ENCODE data around the gene CRTC2. TPM values are rescaled to one million over a fixed set of nuclear protein-coding genes. Genes with fewer than 3 reads are reported as not detected.
A peak's percentile ranks its signal among the peaks of the same experiment; 100 is the strongest.
"Not testable (repeated sequence)": the region's sequence is repeated elsewhere in the genome, so short reads cannot be mapped to it uniquely, and the experiment has no call there.

CRTC2 gene, protein sequence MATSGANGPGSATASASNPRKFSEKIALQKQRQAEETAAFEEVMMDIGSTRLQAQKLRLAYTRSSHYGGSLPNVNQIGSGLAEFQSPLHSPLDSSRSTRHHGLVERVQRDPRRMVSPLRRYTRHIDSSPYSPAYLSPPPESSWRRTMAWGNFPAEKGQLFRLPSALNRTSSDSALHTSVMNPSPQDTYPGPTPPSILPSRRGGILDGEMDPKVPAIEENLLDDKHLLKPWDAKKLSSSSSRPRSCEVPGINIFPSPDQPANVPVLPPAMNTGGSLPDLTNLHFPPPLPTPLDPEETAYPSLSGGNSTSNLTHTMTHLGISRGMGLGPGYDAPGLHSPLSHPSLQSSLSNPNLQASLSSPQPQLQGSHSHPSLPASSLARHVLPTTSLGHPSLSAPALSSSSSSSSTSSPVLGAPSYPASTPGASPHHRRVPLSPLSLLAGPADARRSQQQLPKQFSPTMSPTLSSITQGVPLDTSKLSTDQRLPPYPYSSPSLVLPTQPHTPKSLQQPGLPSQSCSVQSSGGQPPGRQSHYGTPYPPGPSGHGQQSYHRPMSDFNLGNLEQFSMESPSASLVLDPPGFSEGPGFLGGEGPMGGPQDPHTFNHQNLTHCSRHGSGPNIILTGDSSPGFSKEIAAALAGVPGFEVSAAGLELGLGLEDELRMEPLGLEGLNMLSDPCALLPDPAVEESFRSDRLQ
- 206 and 247 TPM in 2 replicates for total RNA-seq

DNA sequence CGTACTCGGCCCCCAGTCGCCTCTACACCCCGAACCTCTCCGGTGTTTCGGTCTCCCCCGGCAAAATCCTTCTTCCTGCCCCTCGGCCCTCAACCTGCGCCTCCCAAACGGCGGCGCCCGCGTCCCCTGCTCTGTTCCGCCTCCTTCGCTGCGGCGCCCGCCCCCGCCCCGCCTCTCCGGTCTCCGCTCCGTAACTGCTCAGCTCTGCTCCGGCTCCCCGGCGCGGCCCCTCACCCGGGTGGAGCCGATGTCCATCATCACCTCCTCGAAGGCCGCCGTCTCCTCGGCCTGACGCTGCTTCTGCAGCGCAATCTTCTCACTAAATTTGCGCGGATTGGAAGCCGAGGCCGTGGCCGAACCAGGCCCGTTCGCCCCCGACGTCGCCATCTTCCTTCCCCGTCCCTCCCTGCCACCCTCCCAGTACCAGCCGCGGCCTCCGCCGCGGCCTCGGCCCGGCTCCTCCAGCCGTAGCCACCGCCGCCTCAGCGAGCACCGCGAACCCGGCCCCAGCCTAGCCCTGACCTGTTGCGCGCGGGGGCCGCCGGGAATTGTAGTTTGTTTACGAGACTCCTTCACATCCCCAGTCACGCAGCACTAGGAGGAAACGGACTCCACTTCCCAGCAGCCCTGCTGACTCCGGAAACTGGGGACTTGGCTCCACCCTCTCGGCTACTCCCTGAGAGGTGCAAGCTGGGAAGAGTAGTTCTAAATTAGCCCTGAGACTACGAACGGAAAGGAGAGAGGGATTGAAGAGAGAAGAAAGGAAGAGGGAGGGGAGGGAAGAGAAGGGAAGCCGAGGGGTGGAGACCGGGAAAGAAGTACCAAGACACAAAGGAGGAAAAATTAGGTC is at the start of gene CRTC2:
Gene CRTC2 (minus strand): TSS at position 502 of the 850 bp plus-strand sequence. CDS start 115 bp downstream, at position 387.
- Mint-ChIP-seq H3K4me3 (peak within 1 kb of the TSS; percentile 96), H3K27me3 (no peaks in the 10 kb centered on the region), H3K27ac (peak within 1 kb of the TSS; percentile 96), H3K36me3 (ENCODE audit: low read depth) (peaks cover 79% of the 10 kb centered on the region), H3K9me3 (no peaks in the 10 kb centered on the region), H3K4me1 (peaks cover 77% of the 10 kb centered on the region)
- ChIA-PET POLR2A (interaction anchor here (0.6 to 8.3 kb wide), 19 partner anchors 9 to 336 kb away, joined by 3 to 234 read pairs (median 7); partner anchors contain the start of genes CHTOP, CREB3L4, DENND4B and GATAD2B), CTCF (interaction anchor here (1.0 to 2.9 kb wide), 4 partner anchors 9 to 137 kb away, joined by 4 to 14 read pairs (median 7); partner anchors contain the start of genes CREB3L4, JTB and RAB13)
- ATAC-seq (ENCODE audit: low read depth) (peak; percentile 83), DNase-seq (peak; percentile 92)
- intact Hi-C loops (cut with micrococcal nuclease) = loop anchor here (1.0 to 2.0 kb wide), 8 partner anchors 9 to 314 kb away; partner anchors contain the start of genes CREB3L4, DENND4B, HAX1 and JTB
- TF ChIP-seq, protein P1, sequence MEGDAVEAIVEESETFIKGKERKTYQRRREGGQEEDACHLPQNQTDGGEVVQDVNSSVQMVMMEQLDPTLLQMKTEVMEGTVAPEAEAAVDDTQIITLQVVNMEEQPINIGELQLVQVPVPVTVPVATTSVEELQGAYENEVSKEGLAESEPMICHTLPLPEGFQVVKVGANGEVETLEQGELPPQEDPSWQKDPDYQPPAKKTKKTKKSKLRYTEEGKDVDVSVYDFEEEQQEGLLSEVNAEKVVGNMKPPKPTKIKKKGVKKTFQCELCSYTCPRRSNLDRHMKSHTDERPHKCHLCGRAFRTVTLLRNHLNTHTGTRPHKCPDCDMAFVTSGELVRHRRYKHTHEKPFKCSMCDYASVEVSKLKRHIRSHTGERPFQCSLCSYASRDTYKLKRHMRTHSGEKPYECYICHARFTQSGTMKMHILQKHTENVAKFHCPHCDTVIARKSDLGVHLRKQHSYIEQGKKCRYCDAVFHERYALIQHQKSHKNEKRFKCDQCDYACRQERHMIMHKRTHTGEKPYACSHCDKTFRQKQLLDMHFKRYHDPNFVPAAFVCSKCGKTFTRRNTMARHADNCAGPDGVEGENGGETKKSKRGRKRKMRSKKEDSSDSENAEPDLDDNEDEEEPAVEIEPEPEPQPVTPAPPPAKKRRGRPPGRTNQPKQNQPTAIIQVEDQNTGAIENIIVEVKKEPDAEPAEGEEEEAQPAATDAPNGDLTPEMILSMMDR (IDR thresholded peaks at IDR 0.05) = no peak

DNA sequence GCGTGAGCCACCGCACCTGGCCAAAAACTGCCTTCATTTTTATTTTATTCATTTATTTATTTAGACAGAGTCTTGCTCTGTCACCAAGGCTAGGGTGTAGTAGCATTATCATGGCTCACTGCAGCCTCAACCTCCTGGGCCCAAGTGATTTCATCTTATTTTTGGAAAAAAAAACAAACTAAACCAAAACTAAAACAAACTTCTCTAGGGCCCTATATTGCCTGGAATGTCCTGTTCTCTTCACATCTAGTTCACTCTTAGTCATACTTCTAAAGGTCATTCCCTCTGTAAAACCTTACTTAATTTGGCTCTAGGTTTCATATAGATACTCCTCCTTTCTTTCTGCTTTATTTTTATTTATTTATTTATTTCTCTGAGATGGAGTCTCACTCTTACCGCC is 47.7 kb upstream of the CRTC2 start:
- ChIA-PET POLR2A (no interaction called here), CTCF (no interaction called here)
- TF ChIP-seq, protein P1 (IDR thresholded peaks at IDR 0.05) = no peak
- intact Hi-C loops (cut with micrococcal nuclease) = no loop called here
- Mint-ChIP-seq H3K27me3 (no peaks in the 10 kb centered on the region), H3K27ac (no peak overlapping the region), H3K36me3 (ENCODE audit: low read depth) (no peaks in the 10 kb centered on the region), H3K9me3 (no peaks in the 10 kb centered on the region), H3K4me1 (no peaks in the 10 kb centered on the region), H3K4me3 (no peak overlapping the region)
- ATAC-seq (ENCODE audit: low read depth) = no peak
- DNase-seq = no peak

DNA sequence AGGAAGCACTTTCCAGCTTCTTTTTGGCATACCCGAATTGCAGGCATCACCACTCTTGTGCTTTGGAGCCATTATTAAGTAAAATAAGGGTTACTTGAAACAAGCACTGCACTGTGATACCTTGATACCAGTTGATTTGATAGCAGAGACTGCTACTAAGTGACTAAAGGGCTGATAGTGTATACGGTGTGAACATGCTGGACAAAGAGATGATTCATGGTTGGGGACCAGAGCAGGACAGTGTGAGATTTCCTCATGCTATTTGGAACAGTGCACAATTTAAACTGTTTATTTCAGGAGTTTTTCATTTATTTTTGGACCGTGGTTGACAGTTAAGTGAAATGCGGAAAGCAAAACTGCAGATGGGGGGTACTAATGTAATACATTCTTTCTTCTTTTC is 42.0 kb upstream of the CRTC2 start:
- peaks cover 6% of the 10 kb centered on the region for H3K36me3 Mint-ChIP-seq (ENCODE audit: low read depth)
- DNase-seq (no peak), ATAC-seq (ENCODE audit: low read depth) (no peak)
- TF ChIP-seq, protein P1 (IDR thresholded peaks at IDR 0.05) = no peak
- peaks cover under 1% of the 10 kb centered on the region for H3K4me1 Mint-ChIP-seq
- no peak overlapping the region for H3K27ac Mint-ChIP-seq
- intact Hi-C loops (cut with micrococcal nuclease) = no loop called here
- H3K4me3 Mint-ChIP-seq = no peak overlapping the region
- ChIA-PET POLR2A (no interaction called here), CTCF (no interaction called here)
- no peaks in the 10 kb centered on the region for H3K27me3 Mint-ChIP-seq
- H3K9me3 Mint-ChIP-seq = no peaks in the 10 kb centered on the region

DNA sequence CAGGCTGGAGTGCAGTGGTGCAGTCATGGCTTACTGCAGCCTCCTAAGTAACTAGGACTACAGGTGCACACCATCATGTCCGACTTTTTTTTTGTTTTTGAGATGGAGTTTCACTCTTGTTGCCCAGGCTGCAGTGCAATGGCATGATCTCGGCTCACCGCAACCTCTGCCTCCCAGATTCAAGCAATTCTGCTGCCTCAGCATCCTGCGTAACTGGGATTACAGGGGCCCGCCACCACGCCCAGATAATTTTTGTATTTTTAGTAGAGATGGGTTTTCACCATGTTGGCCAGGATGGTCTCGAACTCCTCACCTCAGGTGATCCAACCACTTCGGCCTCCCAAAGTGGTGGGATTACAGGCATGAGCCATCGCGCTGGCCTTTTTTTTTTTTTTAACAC is 38.5 kb upstream of the CRTC2 start:
- POLR2A ChIA-PET = interaction anchor here (0.7 kb wide), 2 partner anchors 48 to 419 kb away, joined by 3 to 8 read pairs; no protein-coding TSS in a partner anchor
- H3K9me3 Mint-ChIP-seq; H3K27me3 Mint-ChIP-seq; H3K27ac Mint-ChIP-seq; ATAC-seq (ENCODE audit: low read depth); intact Hi-C loops (cut with micrococcal nuclease); CTCF ChIA-PET; DNase-seq; H3K4me3 Mint-ChIP-seq: not testable (repeated sequence)
- peaks cover 19% of the 10 kb centered on the region for H3K4me1 Mint-ChIP-seq
- peaks cover 32% of the 10 kb centered on the region for H3K36me3 Mint-ChIP-seq (ENCODE audit: low read depth)

DNA sequence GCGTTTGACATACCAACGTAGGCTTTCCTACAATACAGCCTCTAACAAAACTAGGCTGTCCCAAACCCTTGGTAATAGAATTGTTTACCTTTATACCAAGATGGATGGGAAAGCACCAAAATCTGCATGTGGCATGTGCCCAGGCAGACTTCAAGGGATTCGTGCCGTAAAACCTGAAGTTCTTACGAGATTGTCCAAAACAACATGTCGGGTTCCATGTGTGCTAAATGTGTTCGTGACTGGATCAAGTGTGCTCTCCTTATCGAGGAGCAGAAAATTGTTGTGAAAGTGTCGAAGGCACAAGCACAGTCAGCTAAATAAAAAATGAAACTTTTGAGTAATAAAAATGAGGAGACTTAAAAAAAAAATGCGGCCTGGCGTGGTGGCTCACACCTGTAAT is 37.2 kb upstream of the CRTC2 start:
- intact Hi-C loops (cut with micrococcal nuclease) = no loop called here
- no peak for ATAC-seq (ENCODE audit: low read depth)

More for the DNA sequence above, 37.2 kb upstream of the CRTC2 start:
- H3K36me3 Mint-ChIP-seq (ENCODE audit: low read depth) = peaks cover 44% of the 10 kb centered on the region
- H3K4me1 Mint-ChIP-seq = peaks cover 28% of the 10 kb centered on the region
- TF ChIP-seq, protein P1 (IDR thresholded peaks at IDR 0.05) = no peak
- H3K4me3 Mint-ChIP-seq = no peak overlapping the region
- H3K27me3 Mint-ChIP-seq = no peaks in the 10 kb centered on the region
- ChIA-PET POLR2A (interaction anchor here (0.6 to 1.0 kb wide), 3 partner anchors 225 to 361 kb away, joined by 3 read pairs; a partner anchor contains a TSS), CTCF (no interaction called here)
- DNase-seq = no peak
- H3K27ac Mint-ChIP-seq = peak overlapping the region; percentile 46
- no peaks in the 10 kb centered on the region for H3K9me3 Mint-ChIP-seq
